Uterus (tissue), 2 donors: ENCODE data around the gene TMEM273.

Experiments used
- CTCF ChIP-seq, 4 experiments: fragments of 200-600 bp in 2 of 4; fragments of 450-650 bp in 2 of 4; sonication (generic) in 2 of 4; IDR thresholded peaks; one replicate each; pipeline ENCODE4 v1.5.1; 2016 to 2019; ENCODE audit warnings: antibody characterized with exemption in 4 of 4, mild to moderate bottlenecking in 2 of 4, moderate library complexity in 1 of 4
- POLR2A ChIP-seq, 2 donors: fragments of 450-650 bp; IDR thresholded peaks; one replicate each; pipeline ENCODE4 v1.6.1; 2016; ENCODE audit warnings: antibody characterized with exemption in 2 of 2, mild to moderate bottlenecking in 1 of 2, moderate library complexity in 1 of 2

DNA sequence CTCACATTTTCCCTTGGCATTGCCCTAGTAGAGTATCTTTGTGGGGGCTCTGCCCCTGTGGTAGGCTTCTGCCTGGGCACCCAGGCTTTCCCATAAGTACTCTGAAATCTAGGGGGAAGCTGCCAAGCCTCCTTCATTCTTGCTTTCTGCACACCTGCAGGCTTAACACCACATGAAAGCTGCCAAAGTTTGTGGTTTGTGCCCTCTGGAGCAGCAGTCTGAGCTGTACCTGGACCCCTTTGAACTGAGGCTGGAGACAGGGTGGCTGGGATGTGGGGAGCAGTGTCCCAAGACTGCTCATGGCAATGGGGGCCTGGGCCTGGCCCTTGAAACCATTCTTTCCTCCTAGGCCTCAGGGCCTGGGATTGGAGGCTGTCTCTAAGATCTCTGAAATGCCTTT, 35.0 kb upstream of the TMEM273 start:
- TF ChIP-seq CTCF (IDR thresholded peaks at IDR 0.05) (no peak), POLR2A (IDR thresholded peaks at IDR 0.05) (no peak)
